ENCODE results near the gene ZNF385A.

ZNF385A gene

GRCh38 chr12:54331461-54331860, 53.1 kb downstream of the ZNF385A start (continued):
- TF ChIP-seq, protein P1, sequence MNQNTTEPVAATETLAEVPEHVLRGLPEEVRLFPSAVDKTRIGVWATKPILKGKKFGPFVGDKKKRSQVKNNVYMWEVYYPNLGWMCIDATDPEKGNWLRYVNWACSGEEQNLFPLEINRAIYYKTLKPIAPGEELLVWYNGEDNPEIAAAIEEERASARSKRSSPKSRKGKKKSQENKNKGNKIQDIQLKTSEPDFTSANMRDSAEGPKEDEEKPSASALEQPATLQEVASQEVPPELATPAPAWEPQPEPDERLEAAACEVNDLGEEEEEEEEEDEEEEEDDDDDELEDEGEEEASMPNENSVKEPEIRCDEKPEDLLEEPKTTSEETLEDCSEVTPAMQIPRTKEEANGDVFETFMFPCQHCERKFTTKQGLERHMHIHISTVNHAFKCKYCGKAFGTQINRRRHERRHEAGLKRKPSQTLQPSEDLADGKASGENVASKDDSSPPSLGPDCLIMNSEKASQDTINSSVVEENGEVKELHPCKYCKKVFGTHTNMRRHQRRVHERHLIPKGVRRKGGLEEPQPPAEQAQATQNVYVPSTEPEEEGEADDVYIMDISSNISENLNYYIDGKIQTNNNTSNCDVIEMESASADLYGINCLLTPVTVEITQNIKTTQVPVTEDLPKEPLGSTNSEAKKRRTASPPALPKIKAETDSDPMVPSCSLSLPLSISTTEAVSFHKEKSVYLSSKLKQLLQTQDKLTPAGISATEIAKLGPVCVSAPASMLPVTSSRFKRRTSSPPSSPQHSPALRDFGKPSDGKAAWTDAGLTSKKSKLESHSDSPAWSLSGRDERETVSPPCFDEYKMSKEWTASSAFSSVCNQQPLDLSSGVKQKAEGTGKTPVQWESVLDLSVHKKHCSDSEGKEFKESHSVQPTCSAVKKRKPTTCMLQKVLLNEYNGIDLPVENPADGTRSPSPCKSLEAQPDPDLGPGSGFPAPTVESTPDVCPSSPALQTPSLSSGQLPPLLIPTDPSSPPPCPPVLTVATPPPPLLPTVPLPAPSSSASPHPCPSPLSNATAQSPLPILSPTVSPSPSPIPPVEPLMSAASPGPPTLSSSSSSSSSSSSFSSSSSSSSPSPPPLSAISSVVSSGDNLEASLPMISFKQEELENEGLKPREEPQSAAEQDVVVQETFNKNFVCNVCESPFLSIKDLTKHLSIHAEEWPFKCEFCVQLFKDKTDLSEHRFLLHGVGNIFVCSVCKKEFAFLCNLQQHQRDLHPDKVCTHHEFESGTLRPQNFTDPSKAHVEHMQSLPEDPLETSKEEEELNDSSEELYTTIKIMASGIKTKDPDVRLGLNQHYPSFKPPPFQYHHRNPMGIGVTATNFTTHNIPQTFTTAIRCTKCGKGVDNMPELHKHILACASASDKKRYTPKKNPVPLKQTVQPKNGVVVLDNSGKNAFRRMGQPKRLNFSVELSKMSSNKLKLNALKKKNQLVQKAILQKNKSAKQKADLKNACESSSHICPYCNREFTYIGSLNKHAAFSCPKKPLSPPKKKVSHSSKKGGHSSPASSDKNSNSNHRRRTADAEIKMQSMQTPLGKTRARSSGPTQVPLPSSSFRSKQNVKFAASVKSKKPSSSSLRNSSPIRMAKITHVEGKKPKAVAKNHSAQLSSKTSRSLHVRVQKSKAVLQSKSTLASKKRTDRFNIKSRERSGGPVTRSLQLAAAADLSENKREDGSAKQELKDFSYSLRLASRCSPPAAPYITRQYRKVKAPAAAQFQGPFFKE (tag by site-specific recombination; IDR thresholded peaks at IDR 0.05; ENCODE audit: borderline replicate concordance): no peak
- TF ChIP-seq SETDB1 (IDR thresholded peaks at IDR 0.05; ENCODE audit: insufficient read length, low read length) (no peak), ZNF335 (tag by site-specific recombination; conservative IDR thresholded peaks at IDR 0.05) (no peak), ATF2 (tag by site-specific recombination; IDR thresholded peaks at IDR 0.05; ENCODE audit: low read depth) (no peak)

DNA sequence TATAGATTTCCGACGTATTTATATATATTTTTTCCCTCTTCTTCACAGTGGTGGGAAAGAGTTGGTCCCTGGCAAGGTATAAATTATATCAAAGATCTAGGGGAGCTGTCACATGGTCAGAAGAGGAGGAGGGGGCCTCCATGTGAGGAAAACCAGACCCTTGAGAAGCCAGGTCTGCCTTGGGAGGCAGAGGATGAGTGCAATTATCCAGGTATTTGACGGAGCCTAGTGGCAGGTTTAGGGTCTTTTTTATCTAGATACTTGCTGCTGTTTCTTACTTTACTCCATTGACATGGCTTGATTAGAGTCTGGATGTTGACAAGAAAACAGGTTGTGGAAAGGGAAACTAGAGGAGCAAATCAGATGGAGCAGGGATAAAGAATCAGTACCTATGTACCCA, 54.1 kb downstream of the ZNF385A start:
- no peak overlapping the region for H3K27ac ChIP-seq (ENCODE audit: extremely low read depth, low read depth, low read length)
- POLR2A ChIA-PET: interaction anchor here (0.8 kb wide), 1 partner anchor 38 kb away, joined by 3 read pairs; no protein-coding TSS in a partner anchor
- H3K9me3 ChIP-seq (ENCODE audit: control insufficient read depth, insufficient read depth, low read depth, low read length): no peaks in the 10 kb centered on the region
- no peak overlapping the region for H3K4me3 ChIP-seq (ENCODE audit: low read depth, low read length)
- CTCF ChIA-PET: interaction anchor here (0.5 to 0.7 kb wide), 3 partner anchors 62 to 345 kb away, joined by 3 read pairs; partner anchors contain the start of gene HOXC10
- TF ChIP-seq ZNF211 (tag by site-specific recombination; IDR thresholded peaks at IDR 0.05; ENCODE audit: low read depth) (no peak), ZBTB17 (tag by site-specific recombination; IDR thresholded peaks at IDR 0.05) (peak; percentile 85), IKZF3 (tag by site-specific recombination; IDR thresholded peaks at IDR 0.05) (peak; percentile 25; the same call in 1 of the 2 replicates)
- peaks cover 0 to 6% of the 10 kb centered on the region in 2 experiments; a peak in 2 of 3 replicates for H3K36me3 ChIP-seq (ENCODE audit: control insufficient read depth in 2 of 2, insufficient read depth in 1 of 2, low read length in 2 of 2)
- H3K4me1 ChIP-seq (ENCODE audit: control insufficient read depth, insufficient read depth, low read length): no peaks in the 10 kb centered on the region; the same call in 1 of the 2 replicates

GRCh38 chr12:54329759-54330158, 54.8 kb downstream of the ZNF385A start:
- ChIA-PET POLR2A (interaction anchor here (1.4 to 1.7 kb wide), 2 partner anchors 43 to 50 kb away, joined by 3 to 6 read pairs; partner anchors contain the start of genes CBX5 and HNRNPA1), CTCF (interaction anchor here (0.5 to 5.8 kb wide), 5 partner anchors 6 to 730 kb away, joined by 3 to 69 read pairs (median 4); no protein-coding TSS in a partner anchor)
- no peak overlapping the region for H3K27ac ChIP-seq (ENCODE audit: extremely low read depth, low read depth, low read length)
- H3K4me1 ChIP-seq (ENCODE audit: control insufficient read depth, insufficient read depth, low read length): no peaks in the 10 kb centered on the region; the same call in 1 of the 2 replicates
- peak; percentile 44 for TF ChIP-seq ZNF341 (tag by site-specific recombination; IDR thresholded peaks at IDR 0.05; ENCODE audit: low read depth)
- no peak for TF ChIP-seq ZNF302 (tag by site-specific recombination; IDR thresholded peaks at IDR 0.05; ENCODE audit: low read depth)
- H3K4me3 ChIP-seq (ENCODE audit: low read depth, low read length): no peak overlapping the region
- no peaks in the 10 kb centered on the region for H3K9me3 ChIP-seq (ENCODE audit: control insufficient read depth, insufficient read depth, low read depth, low read length)
- H3K36me3 ChIP-seq (ENCODE audit: control insufficient read depth in 2 of 2, insufficient read depth in 1 of 2, low read length in 2 of 2): peaks cover 0 to 6% of the 10 kb centered on the region in 2 experiments; a peak in 2 of 3 replicates

DNA sequence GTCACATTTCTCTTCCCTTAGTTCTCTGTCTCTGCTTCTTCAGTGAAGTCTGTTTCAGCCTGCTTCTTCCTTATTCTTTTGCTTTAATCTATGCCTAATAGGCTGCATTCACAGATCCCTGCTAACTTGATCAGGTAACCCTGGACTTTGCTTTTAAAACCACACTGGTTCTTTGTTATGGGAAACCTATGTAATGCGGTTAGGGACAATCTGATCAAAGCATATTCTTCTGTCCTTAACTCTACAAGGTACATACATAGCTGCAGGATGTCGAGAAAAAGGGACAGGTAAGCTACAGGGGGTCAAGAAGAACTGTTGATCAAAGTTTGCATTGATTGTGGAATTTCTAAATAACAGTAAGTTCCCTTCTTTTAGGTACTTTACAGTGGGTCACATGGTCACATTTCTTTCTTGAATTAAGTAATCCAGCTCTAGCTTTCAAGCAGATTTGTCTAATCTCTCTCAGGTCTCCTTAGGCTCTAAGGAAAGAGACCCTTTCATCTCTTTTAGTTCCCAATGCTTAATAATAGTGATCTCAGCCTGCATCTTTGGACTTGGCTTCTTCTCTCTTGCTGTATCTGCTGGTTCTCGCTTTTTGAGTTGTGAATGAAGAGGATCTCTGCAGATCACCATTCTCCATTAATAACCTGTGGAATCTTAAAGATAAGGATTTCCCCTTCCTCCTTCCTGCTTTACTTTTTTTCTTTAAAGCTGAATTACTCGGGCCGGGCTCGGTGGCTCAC, 55.8 kb downstream of the ZNF385A start:
- peaks cover 0 to 6% of the 10 kb centered on the region in 2 experiments; a peak in 2 of 3 replicates for H3K36me3 ChIP-seq (ENCODE audit: control insufficient read depth in 2 of 2, insufficient read depth in 1 of 2, low read length in 2 of 2)
- H3K4me3 ChIP-seq (ENCODE audit: low read depth, low read length): no peak overlapping the region
- CTCF ChIA-PET: interaction anchor here (0.6 to 5.8 kb wide), 8 partner anchors 7 to 172 kb away, joined by 3 to 69 read pairs (median 5); no protein-coding TSS in a partner anchor
- H3K27ac ChIP-seq (ENCODE audit: extremely low read depth, low read depth, low read length): no peak overlapping the region
- no peaks in the 10 kb centered on the region; the same call in 1 of the 2 replicates for H3K4me1 ChIP-seq (ENCODE audit: control insufficient read depth, insufficient read depth, low read length)
- H3K9me3 ChIP-seq (ENCODE audit: control insufficient read depth, insufficient read depth, low read depth, low read length): no peaks in the 10 kb centered on the region
- POLR2A ChIA-PET: interaction anchor here (1.3 to 1.7 kb wide), 3 partner anchors 12 to 49 kb away, joined by 3 to 6 read pairs (median 3); partner anchors contain the start of genes CBX5 and HNRNPA1
- TF ChIP-seq ZXDB (tag by site-specific recombination; IDR thresholded peaks at IDR 0.05) (peak; percentile 86), SCRT2 (tag by site-specific recombination; IDR thresholded peaks at IDR 0.05) (0 out of 2 replicates have a peak, but pooled peaks have one; percentile 26), MYNN (tag by site-specific recombination; IDR thresholded peaks at IDR 0.05; ENCODE audit: borderline replicate concordance) (no peak), ZNF114 (tag by site-specific recombination; IDR thresholded peaks at IDR 0.05) (no peak), ZBTB1 (tag by site-specific recombination; IDR thresholded peaks at IDR 0.05) (no peak), ZNF596 (tag by site-specific recombination; IDR thresholded peaks at IDR 0.05) (no peak), ZNF133 (tag by site-specific recombination; IDR thresholded peaks at IDR 0.05) (no peak), ZNF266 (tag by site-specific recombination; IDR thresholded peaks at IDR 0.05; ENCODE audit: low read depth) (no peak)
- TF ChIP-seq, protein P2, sequence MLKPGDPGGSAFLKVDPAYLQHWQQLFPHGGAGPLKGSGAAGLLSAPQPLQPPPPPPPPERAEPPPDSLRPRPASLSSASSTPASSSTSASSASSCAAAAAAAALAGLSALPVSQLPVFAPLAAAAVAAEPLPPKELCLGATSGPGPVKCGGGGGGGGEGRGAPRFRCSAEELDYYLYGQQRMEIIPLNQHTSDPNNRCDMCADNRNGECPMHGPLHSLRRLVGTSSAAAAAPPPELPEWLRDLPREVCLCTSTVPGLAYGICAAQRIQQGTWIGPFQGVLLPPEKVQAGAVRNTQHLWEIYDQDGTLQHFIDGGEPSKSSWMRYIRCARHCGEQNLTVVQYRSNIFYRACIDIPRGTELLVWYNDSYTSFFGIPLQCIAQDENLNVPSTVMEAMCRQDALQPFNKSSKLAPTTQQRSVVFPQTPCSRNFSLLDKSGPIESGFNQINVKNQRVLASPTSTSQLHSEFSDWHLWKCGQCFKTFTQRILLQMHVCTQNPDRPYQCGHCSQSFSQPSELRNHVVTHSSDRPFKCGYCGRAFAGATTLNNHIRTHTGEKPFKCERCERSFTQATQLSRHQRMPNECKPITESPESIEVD (tag by site-specific recombination; IDR thresholded peaks at IDR 0.05): no peak
